Erythroblast (primary cell): ENCODE results near the gene RNF186.
"Not testable (repeated sequence)": the region's sequence is repeated elsewhere in the genome, so short reads cannot be mapped to it uniquely, and the experiment has no call there.

ENCODE experiments used
- GATA1 ChIP-seq: IDR thresholded peaks from 2 replicates; pipeline ENCODE4 v1.6.1; 2011; ENCODE audit warnings: low read depth, mild to moderate bottlenecking, control low read depth, low read length, moderate library complexity
- POLR2A ChIP-seq: IDR thresholded peaks from 2 replicates; pipeline ENCODE4 v1.6.1; 2011; ENCODE audit warnings: mild to moderate bottlenecking, low read length

DNA sequence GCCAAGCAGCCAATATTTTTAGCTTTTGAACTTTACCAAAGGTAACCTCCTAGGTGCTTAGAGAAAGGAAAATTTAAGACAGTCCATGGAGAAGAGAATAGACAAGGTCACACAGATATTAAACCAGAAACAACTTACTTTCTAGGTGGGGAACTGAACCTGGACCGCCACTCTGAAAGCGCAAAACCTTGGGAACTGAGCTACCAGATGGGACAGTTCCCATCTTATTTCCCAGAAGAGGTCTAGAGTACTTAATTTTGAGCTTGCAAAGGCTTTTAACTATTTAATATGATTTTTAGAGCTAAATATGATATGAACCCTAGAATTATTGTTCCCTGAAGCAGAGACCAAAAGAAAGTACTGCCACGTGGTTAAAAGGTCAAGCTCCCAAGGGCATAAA lies 34.2 kb upstream of the RNF186 start:
- TF ChIP-seq POLR2A, GATA1: not testable (repeated sequence)
